ENCODE results near the gene ANKIB1.
"Not testable (repeated sequence)": the region's sequence is repeated elsewhere in the genome, so short reads cannot be mapped to it uniquely, and the experiment has no call there.

The ANKIB1 gene, protein sequence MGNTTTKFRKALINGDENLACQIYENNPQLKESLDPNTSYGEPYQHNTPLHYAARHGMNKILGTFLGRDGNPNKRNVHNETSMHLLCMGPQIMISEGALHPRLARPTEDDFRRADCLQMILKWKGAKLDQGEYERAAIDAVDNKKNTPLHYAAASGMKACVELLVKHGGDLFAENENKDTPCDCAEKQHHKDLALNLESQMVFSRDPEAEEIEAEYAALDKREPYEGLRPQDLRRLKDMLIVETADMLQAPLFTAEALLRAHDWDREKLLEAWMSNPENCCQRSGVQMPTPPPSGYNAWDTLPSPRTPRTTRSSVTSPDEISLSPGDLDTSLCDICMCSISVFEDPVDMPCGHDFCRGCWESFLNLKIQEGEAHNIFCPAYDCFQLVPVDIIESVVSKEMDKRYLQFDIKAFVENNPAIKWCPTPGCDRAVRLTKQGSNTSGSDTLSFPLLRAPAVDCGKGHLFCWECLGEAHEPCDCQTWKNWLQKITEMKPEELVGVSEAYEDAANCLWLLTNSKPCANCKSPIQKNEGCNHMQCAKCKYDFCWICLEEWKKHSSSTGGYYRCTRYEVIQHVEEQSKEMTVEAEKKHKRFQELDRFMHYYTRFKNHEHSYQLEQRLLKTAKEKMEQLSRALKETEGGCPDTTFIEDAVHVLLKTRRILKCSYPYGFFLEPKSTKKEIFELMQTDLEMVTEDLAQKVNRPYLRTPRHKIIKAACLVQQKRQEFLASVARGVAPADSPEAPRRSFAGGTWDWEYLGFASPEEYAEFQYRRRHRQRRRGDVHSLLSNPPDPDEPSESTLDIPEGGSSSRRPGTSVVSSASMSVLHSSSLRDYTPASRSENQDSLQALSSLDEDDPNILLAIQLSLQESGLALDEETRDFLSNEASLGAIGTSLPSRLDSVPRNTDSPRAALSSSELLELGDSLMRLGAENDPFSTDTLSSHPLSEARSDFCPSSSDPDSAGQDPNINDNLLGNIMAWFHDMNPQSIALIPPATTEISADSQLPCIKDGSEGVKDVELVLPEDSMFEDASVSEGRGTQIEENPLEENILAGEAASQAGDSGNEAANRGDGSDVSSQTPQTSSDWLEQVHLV

DNA sequence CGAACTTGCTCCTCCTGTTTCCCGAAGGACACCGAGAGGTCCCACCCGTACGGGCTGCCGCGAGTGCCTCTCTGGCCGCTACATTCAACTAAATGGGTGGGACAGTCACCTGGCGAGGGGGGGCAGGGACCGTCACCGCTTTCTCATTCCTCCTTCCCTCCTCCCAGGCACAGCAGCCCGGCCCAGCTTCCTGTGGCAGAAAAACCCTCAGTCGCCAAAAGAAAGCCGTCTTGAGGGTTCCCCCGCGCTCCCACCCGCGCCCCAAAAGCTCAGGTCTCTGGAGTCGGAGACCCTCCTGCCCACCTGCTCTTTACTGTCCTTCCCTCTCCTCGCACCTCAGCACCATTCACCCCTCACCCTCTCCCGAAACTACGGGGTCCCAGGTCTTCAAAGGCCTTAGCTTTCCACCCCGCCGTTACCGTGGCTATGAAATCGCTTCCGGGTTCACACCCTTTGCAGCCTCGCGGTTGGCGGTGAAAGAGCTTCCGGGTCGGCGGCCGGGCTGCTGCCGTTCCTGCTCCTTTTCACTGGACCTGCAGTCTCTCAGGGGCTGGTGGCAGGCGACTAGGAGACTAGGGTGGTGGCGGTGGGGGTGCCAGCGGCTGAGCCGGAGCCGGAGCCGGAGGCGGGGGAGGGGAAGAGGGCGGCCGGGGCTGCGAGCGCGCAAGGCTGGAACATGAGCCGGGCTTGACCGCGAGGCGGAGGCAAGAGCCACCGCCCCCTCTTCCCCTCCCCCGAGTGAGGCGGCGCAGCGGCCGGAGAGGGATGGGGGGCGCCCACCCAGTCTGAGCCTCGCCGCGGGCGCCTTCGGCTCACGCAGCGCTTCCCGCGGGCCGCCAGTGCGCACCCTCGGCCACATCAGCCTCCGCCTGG, at the start of gene ANKIB1, which contains the start of gene KRIT1:
Gene ANKIB1, plus strand, starts transcription at position 488 of the 873 bp plus-strand sequence. CDS start 49,005 bp downstream, outside the sequence.
Gene KRIT1, minus strand, starts transcription at position 428 of the 873 bp plus-strand sequence. CDS start 3,779 bp downstream, outside the sequence.
- peak; percentile 89 for DNase-seq

DNA sequence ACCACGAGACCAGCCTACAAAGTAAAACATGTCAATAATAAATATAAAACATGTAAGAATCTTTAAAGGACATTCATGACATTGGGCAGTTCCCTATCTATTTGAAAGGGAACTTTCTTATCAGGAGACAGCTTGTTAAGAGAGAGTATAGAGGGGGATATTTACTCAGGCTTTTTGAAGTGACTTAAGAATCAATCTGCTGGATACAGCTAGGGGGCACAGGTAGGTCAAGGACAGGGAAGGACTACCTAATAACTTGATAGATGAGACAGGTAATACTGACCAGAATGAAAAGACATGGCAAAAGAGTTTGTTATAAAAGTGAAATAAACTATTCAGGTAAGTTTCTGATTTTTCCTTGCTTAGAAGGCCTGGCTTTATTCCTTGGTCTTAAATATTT, 45.0 kb upstream of the ANKIB1 start:
- DNase-seq: no peak

DNA sequence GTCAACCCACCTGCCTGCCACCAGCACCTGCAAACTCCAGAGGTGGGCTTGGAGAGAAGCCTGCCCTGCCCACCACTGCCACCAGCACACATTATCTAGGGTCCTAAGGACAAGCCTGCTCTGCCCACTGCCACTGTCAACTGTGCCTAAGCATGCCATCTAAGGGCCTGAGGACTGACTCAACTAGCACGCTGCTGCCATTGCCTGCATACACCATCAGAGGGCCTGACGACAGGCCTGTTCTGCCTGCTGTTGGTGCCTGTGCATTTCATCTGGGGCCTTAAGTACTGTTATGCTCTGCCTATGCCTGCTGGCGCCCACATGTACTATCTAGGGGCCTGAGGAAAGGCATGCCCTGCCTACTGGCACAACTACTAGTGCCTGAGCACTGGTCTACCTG, 39.8 kb upstream of the ANKIB1 start:
- DNase-seq: no peak

DNA sequence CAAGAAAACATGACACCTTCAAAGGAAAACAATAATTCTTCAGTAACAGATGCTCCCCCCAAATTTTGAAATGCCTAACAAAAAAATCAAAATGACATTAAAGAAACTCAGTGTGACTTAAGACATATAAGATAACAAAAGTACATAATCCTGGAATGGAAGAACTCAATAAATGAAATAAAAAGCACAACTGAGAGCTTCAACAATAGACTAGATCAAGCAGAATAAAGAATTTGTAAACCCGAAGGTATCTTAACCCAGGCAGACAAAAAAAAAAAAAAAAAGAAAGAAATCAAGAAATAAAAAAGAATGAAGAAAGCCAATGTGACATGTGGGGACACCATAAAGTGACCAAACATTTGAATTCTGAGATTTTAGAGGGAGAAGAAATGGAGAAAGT, 39.1 kb upstream of the ANKIB1 start:
- DNase-seq: no peak

DNA sequence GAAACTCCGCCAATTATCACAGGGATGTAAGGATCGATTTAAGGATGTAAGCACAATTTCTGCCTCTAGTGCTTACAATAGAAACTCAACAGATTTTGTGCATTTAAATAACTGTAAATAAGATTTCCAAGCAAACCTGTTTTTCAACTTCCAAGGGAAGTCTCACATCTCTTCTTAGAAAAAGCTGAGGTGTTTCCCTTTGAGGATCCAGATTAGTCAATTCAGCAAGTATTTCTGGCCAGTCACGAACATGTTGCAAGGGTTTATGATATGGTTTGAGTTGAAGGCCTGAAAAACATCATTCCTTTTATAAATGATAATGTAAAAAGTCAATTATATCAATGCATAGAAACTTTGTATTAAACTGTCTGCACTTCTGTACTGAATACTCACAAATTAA, 24.0 kb upstream of the ANKIB1 start:
- DNase-seq: no peak

DNA sequence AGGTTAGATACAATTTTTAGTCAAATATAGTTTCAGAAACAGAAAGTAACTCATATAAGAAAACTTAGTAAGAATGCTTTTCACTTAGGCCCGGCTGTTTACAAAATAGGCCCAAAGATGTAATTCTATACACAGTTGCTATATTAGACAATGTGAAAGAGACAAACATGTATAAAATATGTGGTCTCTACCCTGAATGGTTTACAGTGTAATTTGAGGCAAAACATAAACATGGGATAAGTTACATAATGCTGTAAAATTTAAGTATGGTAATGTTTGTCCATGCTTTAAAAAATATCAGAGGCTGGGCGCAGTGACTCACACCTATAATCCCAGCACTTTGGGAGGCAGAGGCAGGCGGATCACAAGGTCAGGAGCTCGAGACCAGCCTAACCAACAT, 18.8 kb upstream of the ANKIB1 start:
- DNase-seq: no peak

DNA sequence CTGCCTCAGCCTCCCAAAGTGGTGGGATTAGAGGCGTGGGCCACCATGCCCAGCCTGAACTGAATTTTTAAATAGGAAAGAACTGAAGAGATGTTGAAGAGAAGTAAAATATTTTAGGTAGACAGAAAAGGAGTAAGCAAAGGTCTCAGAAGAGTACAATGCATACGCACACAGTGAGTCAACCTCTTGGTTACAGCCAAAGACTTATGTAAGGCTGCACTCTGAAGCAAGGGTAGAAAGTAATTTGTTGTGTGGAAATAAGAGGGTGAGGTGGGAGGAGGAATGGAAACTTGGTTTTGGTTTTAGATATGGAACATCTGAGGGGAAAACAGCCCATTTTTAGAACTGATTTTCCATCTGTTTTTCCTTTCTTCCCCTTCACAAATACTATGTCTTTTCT, 17.7 kb upstream of the ANKIB1 start:
- DNase-seq: no peak

DNA sequence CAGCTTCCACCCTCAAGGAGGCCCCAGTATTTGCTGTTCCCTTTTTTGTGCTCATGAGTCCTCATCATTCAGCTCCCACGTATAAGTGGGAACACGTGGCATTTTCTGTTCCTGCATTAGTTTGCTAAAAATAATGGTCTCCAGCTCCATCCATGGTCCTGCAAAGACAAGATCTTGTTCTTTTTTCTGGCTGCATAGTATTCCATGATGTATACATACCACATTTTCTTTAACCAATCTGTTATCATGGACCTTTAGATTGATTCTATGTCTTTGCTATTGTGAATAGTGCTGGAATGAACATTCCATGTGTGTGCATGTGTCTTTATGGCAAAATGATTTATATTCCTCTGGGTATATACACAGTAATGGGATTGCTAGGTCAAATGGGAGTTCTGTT, 17.0 kb upstream of the ANKIB1 start:
- no peak for DNase-seq

DNA sequence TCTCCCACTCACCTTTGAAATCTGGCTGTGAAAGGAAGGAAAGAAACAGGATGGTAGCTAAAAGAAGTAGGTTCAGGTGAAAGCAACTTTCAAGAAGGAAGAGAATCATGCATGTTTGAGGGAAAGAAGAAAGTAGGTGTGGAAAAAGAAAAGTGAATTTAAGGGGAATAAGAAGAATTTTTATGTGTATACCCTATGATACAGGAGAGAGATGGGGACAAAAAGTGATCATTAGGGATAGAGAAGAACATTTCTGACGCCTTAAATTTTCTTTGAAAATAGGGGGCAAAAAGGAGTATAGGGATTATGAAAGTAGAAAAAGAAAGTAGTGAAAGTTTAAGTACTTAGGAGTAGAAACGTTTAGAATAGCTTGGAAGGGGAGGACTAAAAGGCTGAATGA, 15.2 kb upstream of the ANKIB1 start:
- DNase-seq: no peak

DNA sequence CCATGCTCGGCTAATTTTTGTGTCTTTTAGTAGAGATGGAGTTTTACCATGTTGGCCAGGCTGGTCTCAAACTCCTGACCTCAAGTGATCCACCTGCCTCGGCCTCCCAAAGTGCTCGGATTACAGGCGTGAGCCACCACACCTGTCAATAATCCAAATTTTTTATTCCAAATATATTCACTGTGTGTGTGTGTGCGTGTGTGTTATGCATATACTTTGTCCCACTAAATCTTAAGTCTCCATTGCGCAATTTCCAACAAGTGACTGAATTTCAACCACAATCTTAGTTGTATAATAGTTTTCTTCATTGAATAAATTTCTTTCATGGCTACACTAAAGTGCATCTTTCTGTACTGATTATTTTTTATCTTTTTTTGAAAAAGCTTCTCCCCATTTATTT, 2.8 kb upstream of the ANKIB1 start:
- DNase-seq: no peak

DNA sequence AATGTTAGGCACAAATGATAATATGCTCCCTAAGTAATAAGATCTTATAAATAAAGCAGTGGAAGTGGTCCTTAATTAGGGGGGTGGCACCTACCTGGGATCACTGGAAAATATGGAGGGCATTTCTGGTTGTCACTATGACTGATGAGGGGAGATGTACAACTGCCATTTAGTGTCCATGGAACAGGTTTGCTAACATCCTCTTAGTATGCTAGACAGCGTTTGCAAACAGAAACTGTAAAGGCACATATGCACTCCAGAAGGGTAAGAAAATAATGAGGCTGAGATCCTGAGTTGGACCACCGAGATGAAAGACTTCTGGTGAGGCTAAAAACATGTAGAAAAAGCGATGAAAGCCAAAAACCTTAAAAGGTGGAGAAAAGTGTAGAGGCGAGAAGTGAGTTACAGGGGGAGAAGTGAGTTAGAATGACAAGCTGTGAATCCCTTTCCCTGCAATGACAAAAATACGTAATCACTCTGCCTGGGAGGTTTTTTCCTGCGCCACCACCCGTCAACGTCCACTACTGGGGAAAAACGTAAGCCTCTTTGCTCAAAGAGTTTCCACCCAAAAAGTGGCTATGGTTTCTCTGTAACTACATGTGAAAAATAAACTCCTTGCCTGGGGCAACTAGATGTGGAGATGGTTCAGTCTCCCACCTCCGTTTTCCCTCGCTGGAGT, 827 bp upstream of the ANKIB1 start:
- peak; percentile 37 for DNase-seq

DNA sequence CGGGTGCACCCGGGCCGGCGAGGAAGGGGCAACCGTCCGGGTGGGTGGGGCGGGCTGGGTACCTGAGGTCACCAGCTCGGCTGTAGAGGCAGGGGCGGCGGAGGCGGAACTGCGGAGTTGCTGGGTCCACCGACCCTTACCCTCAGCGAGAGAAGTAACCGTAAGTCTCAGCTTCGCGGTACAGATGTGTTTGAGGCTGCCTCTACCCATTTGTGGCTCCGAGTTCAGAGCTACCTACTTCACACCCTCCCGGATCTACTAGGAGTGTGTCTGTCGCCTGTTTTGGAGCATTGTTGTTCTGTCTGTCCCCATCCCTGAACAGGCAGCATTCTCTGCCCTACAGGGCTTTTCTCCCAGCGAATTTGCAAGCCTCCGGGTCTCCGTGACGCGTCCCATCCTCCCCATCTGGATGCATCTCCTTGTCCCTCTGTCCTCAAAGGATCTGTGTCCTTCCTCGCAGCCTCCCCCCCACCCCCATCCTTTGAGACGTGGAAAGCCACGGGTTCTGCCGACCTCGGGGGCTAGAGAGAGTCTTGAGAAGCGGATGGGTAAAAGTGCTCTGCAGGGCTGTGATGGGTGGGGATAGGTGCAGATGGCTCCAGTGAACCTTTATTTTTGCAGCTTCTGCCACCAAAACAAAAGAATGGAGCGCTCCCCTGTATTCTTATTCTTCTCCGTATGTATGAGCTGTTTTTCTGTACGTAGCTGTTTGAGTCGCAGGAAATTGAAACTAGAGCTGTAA, 757 bp downstream of the ANKIB1 start:
- DNase-seq: peak; percentile 45

DNA sequence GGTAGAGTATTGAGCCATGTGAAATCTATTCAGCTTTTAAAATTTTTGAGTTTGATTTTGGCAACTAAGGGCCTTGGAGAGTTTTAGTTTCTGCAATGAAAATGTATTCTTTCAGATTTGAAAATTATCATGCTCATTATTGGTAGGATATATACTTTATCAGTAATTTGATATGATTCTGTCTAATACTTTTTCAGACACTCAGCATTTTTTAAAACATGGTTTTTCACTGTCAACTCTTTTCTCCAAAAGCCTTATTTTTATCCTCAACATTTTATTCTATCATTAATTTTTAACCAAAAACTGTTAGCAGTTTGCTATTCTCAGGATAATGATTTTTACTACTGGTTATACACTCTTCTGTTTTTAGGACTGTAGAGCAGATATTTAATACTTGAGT, 4.8 kb downstream of the ANKIB1 start:
- no peak for DNase-seq

DNA sequence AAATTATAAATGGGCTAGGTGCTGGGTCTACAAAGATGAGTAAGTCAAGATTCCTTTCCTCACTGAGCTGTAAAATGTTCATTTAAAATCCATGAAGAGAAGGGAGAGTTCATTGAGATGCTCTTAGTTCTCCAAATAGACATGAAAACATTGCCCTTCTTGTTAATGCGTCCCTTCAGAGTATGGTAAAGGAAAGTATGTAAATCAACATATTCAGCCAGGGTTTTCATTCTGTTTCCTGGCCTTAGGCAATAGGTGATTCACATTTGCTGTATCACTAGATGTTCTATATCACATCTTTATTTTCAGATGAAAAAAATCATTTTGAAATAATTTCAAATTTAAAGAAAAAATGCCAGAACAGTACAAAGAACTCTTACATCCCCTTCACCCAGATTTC, 5.4 kb downstream of the ANKIB1 start:
- DNase-seq: no peak

DNA sequence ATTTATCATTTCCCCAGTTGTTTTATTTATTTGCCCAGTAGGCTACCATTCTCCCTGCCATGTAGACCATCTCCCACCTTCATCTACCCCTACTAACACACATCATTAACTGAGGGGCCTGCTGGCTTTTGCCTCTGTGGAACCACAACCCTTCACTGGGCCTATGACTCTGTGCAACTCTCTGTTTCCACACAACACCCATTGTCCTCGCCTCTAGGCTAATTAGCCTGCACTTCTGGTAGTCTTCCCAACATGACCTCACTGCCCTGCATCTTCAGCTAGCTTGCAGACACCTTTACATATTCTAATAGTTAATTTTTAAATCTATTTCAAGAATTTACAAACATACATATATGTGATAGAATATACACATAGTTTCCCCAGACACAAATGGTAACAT, 7.5 kb downstream of the ANKIB1 start:
- no peak for DNase-seq

DNA sequence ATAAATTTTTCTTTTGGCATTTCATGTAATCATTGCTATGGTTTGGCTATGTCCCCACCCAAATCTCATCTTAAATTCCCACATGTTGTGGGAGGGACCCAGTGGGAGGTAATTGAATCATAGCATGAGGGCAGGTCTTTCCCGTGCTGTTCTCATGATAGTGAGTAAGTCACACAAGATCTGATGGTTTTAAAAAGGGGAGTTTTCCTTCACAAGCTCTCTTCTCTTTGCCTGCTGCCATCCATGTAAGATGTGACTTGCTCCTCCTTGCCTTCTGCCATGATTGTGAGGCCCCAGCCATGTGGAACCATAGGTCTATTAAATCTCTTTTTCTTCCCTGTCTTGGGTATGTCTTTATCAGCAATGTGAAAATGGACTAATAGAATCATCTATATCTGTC, 9.0 kb downstream of the ANKIB1 start:
- DNase-seq: not testable (repeated sequence)

DNA sequence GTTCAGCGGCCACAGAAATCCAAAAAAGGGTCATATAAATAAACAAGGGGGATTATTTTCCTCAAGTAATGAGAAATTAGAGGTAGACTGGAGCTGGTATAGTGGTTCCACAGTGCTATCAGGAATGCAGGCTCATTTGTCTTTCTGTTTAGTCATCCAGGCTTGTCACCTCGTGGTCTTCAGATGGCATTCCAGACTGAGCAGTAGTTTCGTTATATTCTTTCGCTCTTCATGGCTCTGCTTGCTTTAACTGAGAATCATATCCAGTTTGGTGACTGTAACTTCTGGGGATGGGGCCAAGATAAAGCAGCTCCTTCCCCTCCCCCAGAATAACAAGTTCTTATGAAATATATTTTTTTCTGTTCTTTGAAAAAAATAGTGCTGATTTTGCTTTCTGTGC, 9.5 kb downstream of the ANKIB1 start:
- DNase-seq: no peak

DNA sequence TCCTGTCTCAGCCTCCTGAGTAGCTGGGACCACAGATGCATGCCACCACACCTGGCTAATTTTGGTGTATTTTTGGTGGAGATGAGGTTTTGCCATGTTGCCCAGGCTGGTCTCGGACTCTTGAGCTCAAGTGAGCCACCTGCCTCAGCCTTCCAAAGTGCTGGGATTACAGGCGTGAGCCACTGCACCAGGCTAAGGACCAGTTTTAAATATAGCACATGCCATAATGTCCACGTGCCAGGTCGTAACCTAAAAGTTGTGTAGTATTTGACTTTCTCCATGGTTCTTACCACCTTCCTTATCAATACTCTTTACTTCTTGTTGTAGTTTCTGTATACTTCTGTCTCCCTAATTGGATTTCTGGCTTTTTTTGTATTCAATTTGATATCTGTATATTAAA, 13.3 kb downstream of the ANKIB1 start:
- DNase-seq: no peak

DNA sequence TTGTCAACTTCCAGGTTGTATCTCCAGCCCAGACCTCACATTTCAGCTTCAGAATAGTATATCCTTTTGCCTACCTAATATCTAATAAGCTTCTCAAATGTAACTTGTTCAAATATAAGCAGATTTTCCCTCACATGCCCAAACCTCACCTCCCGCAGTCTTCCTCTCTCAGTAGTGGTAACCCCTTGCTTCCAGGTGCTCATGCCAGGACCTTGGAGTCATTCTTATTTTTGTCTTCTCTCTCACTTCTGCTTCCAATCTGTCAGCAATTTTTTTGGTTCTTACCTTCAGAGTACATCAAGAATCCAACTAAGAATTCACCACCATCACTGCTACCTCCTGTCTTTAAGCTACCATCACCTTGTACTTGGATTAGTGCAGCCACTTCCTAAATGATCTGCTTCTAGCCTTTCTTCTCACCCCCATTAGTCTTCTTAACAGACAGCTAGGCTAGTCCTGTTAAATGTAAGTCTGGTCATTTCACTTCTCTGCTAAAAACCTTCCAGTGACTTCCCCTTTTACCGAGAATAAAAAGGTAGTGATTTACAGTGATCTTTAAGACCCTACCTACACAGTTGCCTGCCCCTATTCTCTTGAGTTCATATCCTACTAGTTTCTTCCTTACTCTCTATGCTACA, 14.0 kb downstream of the ANKIB1 start:
- no peak for DNase-seq

DNA sequence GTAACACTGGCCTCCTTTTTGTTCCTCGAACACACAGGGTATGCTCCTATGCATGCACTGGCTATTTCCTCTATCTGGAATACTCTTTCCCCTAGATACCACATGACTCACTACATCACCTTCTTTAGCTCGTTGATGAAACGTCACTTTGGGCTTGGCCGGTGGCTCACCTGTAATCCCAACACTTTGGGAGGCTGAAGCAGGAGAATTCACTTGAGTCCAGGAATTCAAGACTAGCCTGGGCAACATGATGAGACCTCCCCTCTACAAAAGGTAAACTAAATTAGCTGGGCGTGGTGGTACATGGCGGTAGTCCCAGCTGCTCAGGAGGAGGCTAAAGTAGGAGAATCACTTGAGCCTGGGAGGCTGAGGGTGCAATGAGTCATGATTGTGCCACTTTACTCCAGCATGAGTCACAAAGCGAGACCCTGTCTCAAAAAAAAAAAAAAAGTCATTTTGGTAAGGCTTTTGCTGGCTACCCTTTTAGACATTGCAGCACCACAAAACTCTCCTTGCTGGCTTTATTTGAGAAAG, 14.5 kb downstream of the ANKIB1 start:
- DNase-seq: no peak

Measured in NCI-H345 (cell line).